HG03108 (cell line): ENCODE measurements around the gene OR1B1.
"Not testable (repeated sequence)": the region's sequence is repeated elsewhere in the genome, so short reads cannot be mapped to it uniquely, and the experiment has no call there.

Source experiments
- ATAC-seq: cut with Tn5 transposase; IDR thresholded peaks from one replicate; pipeline ENCODE4 v1.9.1; 2021; ENCODE audit warnings: moderate library complexity; ENCODE audit not compliant: unreplicated experiment

Gene OR1B1

GRCh38 chr9:122657527-122657926, at the start of gene OR1B1:
OR1B1 (minus strand) TSS chr9:122657627.
- no peak for ATAC-seq

- no peak for ATAC-seq
These were observed 38.3 kb upstream of the OR1B1 start for GRCh38 chr9:122695696-122696095.

GRCh38 chr9:122684851-122685250, 27.4 kb upstream of the OR1B1 start:
- no peak for ATAC-seq

GRCh38 chr9:122672481-122672880, 15.1 kb upstream of the OR1B1 start:
- no peak for ATAC-seq

- ATAC-seq, result no peak
These were observed 4.0 kb upstream of the OR1B1 start, which contains the start of gene OR1L1 for GRCh38 chr9:122661416-122661815. OR1L1 (plus strand) TSS chr9:122661716; CDS start chr9:122661716, 0 bp downstream.

GRCh38 chr9:122656378-122656777, 1.0 kb downstream of the OR1B1 start:
- no peak for ATAC-seq

GRCh38 chr9:122642226-122642625, 15.2 kb downstream of the OR1B1 start:
- no peak for ATAC-seq

GRCh38 chr9:122619996-122620395, 37.4 kb downstream of the OR1B1 start:
- ATAC-seq, result no peak

GRCh38 chr9:122614362-122614761, 43.1 kb downstream of the OR1B1 start, which contains the start of gene OR1Q1:
OR1Q1 (plus strand) TSS chr9:122614738; CDS start chr9:122614738, 0 bp downstream.
- ATAC-seq, result no peak

GRCh38 chr9:122609804-122610203, 47.6 kb downstream of the OR1B1 start:
- no peak for ATAC-seq

GRCh38 chr9:122606587-122606986, 50.8 kb downstream of the OR1B1 start:
- no peak for ATAC-seq

- ATAC-seq, result no peak
These were observed 51.7 kb downstream of the OR1B1 start for GRCh38 chr9:122605691-122606090.

- ATAC-seq, result not testable (repeated sequence)
These were observed 74.1 kb downstream of the OR1B1 start, which contains the start of gene OR1L8 for GRCh38 chr9:122583284-122583683. OR1L8 (minus strand) TSS chr9:122583384; CDS start chr9:122568477, 14,907 bp downstream.

GRCh38 chr9:122580360-122580759, 77.1 kb downstream of the OR1B1 start:
- no peak for ATAC-seq

- no peak for ATAC-seq
These were observed 77.6 kb downstream of the OR1B1 start for GRCh38 chr9:122579874-122580273.
